Measurements from ENCODE around the gene SLC25A47.

- TF ChIP-seq CTCF (IDR thresholded peaks at IDR 0.05) (no peak), EZH2 (IDR thresholded peaks at IDR 0.05; ENCODE audit: borderline replicate concordance, insufficient read depth, low read depth, low read length, poor library complexity, severe bottlenecking) (no peak)
These were observed 10.2 kb upstream of the SLC25A47 start for GRCh38 chr14:100312877-100313400.

All from B cell (primary cell).